Hepatocyte (in vitro differentiated cells): ENCODE data around the gene UHRF1.

Source experiments
- CTCF ChIP-seq: fragments of 200-600 bp; sonication (generic); IDR thresholded peaks from 2 replicates; pipeline ENCODE4 v1.5.1; 2016; ENCODE audit warnings: antibody characterized with exemption, mild to moderate bottlenecking; ENCODE audit not compliant: poor library complexity
- EZH2 ChIP-seq: fragments of 200-600 bp; sonication (generic); IDR thresholded peaks from 2 replicates; pipeline ENCODE4 v1.6.1; 2016; ENCODE audit warnings: antibody characterized with exemption, mild to moderate bottlenecking, borderline replicate concordance

- TF ChIP-seq CTCF (no peak), EZH2 (no peak)
Measured at GRCh38 chr19:4909897-4910593, 744 bp downstream of the UHRF1 start.
